Measurements from ENCODE around the gene DYNC1LI2.

GRCh38 chr16:66682271-66682670, 69.1 kb downstream of the DYNC1LI2 start:
- TF ChIP-seq CTCF (conservative IDR thresholded peaks at IDR 0.05 in 1 of 2, IDR thresholded peaks at IDR 0.05 in 1 of 2; ENCODE audit: extremely low read depth in 1 of 2, insufficient read depth in 1 of 2, low read depth in 1 of 2, low read length in 2 of 2) (no peak), EZH2 (IDR thresholded peaks at IDR 0.05; ENCODE audit: borderline replicate concordance, low read length) (no peak)
